NCI-H226 (cell line): ENCODE results near the gene STARD10.

Experiments
- DNase-seq: peaks from one replicate; pipeline ENCODE4 v3.0.0-alpha.2; 2015

The STARD10 gene

GRCh38 chr11:72723508-72723907 is 70.3 kb downstream of the STARD10 start:
- no peak for DNase-seq

DNA sequence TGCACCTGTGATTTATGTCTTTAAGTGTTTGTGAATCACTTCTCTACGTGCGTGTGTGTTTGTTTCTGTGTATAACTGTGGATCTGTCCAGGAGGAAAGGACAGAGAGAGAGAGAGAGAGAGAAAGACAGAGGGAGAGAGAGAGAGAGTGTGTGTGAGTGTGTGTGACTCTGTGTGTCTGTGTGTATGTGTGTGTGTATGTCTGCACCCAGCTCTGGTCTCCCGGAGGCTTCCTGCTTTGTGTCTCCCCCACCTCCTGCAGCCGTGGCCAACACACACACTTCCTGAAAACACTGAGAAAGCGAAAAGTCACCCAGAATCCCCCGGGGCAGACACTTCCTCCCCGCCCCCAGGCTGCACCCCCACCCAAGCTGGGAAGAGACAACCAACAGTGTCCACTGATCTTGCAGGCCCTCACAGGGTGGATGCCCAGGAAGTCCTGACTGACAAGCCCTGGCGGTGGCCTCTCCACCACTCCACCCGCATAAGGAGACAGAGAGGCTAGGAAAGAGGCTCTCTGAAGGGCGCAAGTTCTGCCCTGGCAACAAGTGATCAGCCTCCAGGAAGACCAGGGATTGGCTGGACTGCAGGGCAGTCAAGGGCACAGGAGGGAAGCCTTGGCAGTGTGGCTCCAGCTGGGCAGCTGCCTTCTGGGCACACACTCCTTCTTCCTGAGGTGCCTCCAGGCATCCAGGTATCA is 71.6 kb downstream of the STARD10 start:
- DNase-seq, result peak; percentile 78

DNA sequence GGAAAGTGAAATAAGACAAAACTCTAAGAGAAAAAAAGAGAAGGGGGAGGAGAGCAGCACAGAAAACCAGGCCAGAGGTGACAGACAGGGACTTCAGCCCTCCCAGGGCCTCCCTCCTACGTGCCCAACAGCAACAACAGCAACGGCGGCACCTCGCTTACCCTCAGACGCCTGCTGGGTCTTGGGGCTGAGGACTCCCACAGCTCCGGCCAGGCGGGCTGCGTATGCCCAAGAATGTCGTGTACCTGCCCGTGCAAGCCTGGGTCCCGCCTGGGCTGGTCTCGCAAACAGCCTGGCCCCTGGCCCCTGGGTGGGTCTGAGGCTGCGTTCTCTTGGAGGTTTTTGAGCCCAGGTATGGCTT is 72.2 kb downstream of the STARD10 start:
- no peak for DNase-seq

GRCh38 chr11:72721276-72721675 is 72.6 kb downstream of the STARD10 start:
- no peak for DNase-seq

- DNase-seq, result no peak
Measured at GRCh38 chr11:72720784-72721183, 73.1 kb downstream of the STARD10 start.

GRCh38 chr11:72720047-72720446 is 73.8 kb downstream of the STARD10 start:
- DNase-seq, result no peak

DNA sequence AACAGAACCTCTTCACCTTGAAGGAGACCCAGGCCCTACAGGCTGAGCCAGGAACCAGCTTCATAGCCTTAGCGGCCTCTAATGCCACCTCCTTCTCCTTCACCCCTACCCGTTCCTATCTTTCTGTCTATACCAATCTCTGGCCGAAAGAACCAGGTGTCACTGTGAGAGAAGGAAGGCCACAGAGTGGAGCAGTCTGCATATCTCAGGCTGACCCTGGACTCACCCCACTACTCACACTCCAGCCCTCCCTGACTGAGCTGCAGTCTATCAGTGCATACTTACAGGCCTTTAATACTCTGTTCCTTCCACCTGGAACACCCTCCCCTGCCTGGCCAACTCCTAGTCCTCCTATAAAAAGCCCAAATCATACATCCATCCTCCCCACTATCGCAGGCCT is 74.3 kb downstream of the STARD10 start:
- no peak for DNase-seq

DNA sequence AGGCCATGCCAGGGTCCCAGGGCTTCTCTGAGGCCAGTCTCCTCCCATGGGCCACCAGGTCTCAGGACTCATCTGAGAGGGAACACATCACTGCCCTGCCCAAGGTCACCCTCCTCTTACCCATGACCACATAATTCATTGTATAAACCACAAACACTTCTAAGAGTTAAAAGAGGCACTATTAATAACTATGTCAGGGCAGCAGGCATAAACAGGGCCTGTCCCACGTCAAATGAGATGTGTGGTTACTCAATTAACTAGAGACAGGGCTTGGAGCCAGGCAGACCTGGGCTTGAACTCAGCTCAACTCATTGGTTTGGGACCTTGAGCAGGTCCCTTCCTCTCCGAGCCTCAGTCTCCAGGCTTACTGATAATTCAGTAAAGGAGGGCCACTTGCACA is 74.7 kb downstream of the STARD10 start:
- DNase-seq, result no peak

DNA sequence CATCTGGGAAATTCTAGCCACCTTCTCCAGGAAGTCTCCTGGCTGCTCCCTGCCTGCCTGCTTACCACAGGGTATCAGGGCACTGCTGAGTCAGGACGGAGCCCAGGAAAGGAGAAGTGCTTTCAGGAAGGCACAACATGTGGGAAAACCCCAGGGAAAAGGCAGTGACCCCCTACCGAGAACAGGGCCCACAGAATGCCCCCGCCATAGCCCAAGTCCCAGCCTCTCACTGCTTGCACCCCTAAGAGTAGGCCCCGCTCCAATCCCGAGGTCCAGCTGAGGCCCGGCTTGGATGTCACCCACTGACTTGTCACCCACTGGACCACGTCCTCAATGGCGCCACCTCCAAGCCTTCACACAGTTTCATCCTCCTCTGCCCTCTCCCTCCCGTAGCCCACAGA is 75.7 kb downstream of the STARD10 start:
- no peak for DNase-seq

DNA sequence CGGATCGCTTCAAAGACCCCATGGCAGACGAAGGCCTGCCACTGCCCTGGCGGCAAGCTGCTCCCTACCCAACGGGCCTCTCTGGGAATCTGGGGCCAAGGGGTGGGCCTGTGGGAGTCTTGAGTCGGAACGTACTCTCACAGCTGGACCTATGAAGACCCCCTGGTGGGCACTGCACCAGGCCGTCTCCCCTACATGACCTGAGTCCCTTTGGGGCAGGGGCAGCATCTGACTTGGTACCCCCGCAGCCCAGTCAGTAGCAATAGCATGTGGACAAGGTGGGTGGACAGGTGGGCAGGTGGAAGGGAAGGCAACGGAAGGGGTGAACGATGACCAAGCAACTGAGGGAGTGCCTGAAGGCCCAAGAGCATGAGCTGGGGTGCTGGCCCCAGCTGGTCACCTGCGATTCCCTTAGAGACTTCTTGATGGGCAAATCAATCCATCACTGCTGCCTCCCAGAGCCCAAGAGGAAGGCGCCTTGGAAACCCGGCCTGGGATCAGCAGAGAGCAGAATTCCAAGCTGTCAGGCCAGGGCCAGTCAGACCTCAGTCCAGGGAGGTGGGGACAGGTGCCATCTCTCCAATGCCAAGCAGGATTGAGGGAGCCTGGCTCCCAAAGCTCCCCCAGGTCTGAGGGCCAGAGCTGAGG is 76.9 kb downstream of the STARD10 start:
- DNase-seq, result no peak

- no peak for DNase-seq
Measured at GRCh38 chr11:72716290-72716689, 77.6 kb downstream of the STARD10 start.

- DNase-seq, result no peak
Measured at GRCh38 chr11:72712841-72713240, 81.0 kb downstream of the STARD10 start.

GRCh38 chr11:72712168-72712751 is 81.6 kb downstream of the STARD10 start:
- DNase-seq, result no peak

DNA sequence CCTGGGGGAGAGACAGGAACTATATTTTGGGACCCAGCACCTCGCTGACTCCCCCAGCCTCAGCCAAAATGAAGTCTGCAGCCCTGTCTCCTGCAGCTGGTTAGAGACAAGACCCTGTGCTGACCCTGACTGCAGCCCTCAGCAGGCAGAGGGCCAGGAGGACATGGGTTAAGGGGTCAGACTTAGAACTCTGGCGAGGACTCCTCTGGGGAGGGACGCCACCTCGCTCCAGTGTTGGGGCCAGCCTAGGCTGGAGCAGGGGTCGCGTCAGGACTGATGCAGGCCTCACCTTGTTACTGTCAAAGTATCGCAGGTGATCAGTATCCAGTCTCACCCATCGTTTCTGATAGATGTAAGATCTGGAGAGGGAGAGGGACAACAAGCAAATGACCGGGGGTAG is 82.7 kb downstream of the STARD10 start:
- DNase-seq, result no peak

GRCh38 chr11:72710278-72710677 is 83.6 kb downstream of the STARD10 start:
- DNase-seq, result no peak

DNA sequence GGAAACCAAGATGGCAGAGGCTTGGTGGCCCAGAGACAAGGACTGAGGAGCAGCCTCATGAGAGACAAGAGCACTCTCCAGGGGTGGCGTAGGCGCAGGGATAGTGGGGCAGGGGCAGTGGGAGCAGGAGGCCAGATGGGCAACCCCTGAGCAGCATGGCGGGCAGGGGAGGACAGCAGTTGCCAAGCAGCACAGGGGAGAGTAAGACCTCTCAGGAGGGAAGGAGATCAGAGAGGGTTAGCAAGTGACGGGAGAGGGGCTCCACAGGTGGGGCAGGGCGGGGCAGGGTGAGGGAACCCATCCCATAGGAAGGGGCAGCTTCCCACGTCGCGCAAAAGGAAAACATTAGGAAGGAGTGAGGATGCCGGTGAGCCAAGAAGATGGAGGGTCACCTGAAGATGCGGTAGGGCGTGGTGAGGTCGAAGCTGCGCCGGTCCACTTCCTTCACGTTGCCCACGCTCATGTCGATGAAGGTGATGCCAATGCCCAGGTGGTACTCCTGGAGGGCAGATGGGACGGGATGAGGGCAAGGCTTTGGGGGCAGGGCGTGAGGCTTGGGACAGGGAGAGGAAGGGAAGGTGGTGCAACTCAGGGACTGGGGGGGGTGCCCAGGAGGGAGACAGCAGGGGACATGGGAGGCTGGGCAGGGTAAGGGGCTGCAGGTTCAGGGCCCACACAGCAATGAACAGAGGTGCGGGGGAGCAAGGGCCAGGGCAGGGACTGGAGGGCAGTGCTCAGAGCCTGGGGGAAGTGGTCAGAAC is 84.2 kb downstream of the STARD10 start:
- DNase-seq, result no peak

GRCh38 chr11:72707032-72707431 is 86.8 kb downstream of the STARD10 start:
- no peak for DNase-seq

GRCh38 chr11:72706579-72706978 is 87.3 kb downstream of the STARD10 start:
- DNase-seq, result no peak

- DNase-seq, result no peak
Measured at GRCh38 chr11:72705442-72706365, 88.1 kb downstream of the STARD10 start.

DNA sequence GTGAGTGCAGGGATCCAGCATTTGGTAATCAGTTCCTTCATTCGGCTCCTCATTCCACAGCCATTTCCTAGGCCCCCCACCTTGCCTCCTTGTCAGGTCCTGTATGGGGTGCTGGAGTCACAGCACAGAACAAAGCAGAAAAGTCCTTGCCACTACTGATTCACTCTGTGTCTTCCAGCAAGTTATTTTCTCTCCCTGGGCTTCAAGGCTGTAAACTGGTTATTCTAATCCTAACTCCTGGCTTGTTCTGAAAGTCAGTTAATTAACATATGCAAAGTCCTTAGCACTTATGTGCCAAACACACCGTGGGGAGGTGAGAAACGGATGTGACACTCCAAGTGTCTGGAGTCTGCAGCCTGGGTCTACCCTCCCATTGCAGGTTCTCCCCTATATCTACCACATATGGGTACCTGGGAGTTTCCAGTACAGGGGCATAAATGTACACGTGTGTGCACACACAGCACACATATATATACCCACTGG is 89.0 kb downstream of the STARD10 start:
- DNase-seq, result no peak
